H1 (cell line): ENCODE measurements around the gene GCGR. TPM values are rescaled to one million over a fixed set of nuclear protein-coding genes. Genes with fewer than 3 reads are reported as not detected.

Source experiments
- BCL11A ChIP-seq, 2 experiments: IDR thresholded peaks; one replicate each; pipeline ENCODE4 v1.6.1; 2011; ENCODE audit warnings: low read depth in 2 of 2, low read length in 2 of 2, mild to moderate bottlenecking in 2 of 2
- FOSL1 ChIP-seq: IDR thresholded peaks from 2 replicates; pipeline ENCODE4 v1.6.1; 2011; ENCODE audit warnings: mild to moderate bottlenecking, low read depth, low read length, moderate library complexity; ENCODE audit not compliant: insufficient read depth
- GABPA ChIP-seq: IDR thresholded peaks from 2 replicates; pipeline ENCODE4 v1.6.1; 2011; ENCODE audit warnings: mild to moderate bottlenecking, low read length, moderate library complexity, borderline replicate concordance; ENCODE audit not compliant: insufficient read depth
- JUN ChIP-seq: IDR thresholded peaks from 2 replicates; pipeline ENCODE4 v1.6.1; 2011; ENCODE audit warnings: low read depth, mild to moderate bottlenecking, improper control_type of control experiment, low read length
- RXRA ChIP-seq: IDR thresholded peaks from 2 replicates; pipeline ENCODE4 v1.6.1; 2011; ENCODE audit warnings: low read depth, mild to moderate bottlenecking, low read length, moderate library complexity; ENCODE audit not compliant: insufficient read depth
- SIRT6 ChIP-seq: IDR thresholded peaks from one replicate; pipeline ENCODE4 v1.7.1; 2012; ENCODE audit warnings: low read length, inconsistent platforms
- YY1 ChIP-seq: IDR thresholded peaks from 2 replicates; pipeline ENCODE4 v1.6.1; 2011; ENCODE audit warnings: low read depth, mild to moderate bottlenecking, low read length
- polyA plus RNA-seq, 7 experiments: library from polyadenylated mRNA; depleted of rRNA in 3 of 7; stranded (reverse) in 5 of 7; unstranded in 2 of 7; fragments of >200 nt in 5 of 7; fragments of 200-250 nt in 2 of 7; gene quantifications; 1 replicate in 5 of 7; 2 replicates in 1 of 7; 4 replicates in 1 of 7; pipeline versions ENCODE4 v1.2.1 to v1.2.3, GENCODE V29; 2011 to 2013; ENCODE audit warnings: missing spikeins in 2 of 7, mixed read lengths in 2 of 7
- total RNA-seq: library from RNA; stranded (reverse); fragmentation: NEBNext Ultra II Directional; extraction: Animal tissue kit (Norgen Biotek cat#: 25700); gene quantifications from 2 replicates; pipeline ENCODE4 v1.2.1, GENCODE V29; 2021

Gene GCGR
- total and polyA plus RNA-seq, 2 of the 8 experiments (the other 6 are each of a cell fraction or from before 2014, with no cell fraction given), result 0.44 to 0.56 TPM

GRCh38 chr17:81807839-81808238, 3.9 kb downstream of the GCGR start (continued):
- TF ChIP-seq YY1 (no peak), SIRT6 (no peak), GABPA (no peak), RXRA (no peak), FOSL1 (no peak), JUN (no peak), BCL11A (IDR thresholded peaks at IDR 0.05; ENCODE audit: low read depth in 2 of 2, low read length in 2 of 2) (no peak)
